ENCODE data around the gene IGFALS.

DNA sequence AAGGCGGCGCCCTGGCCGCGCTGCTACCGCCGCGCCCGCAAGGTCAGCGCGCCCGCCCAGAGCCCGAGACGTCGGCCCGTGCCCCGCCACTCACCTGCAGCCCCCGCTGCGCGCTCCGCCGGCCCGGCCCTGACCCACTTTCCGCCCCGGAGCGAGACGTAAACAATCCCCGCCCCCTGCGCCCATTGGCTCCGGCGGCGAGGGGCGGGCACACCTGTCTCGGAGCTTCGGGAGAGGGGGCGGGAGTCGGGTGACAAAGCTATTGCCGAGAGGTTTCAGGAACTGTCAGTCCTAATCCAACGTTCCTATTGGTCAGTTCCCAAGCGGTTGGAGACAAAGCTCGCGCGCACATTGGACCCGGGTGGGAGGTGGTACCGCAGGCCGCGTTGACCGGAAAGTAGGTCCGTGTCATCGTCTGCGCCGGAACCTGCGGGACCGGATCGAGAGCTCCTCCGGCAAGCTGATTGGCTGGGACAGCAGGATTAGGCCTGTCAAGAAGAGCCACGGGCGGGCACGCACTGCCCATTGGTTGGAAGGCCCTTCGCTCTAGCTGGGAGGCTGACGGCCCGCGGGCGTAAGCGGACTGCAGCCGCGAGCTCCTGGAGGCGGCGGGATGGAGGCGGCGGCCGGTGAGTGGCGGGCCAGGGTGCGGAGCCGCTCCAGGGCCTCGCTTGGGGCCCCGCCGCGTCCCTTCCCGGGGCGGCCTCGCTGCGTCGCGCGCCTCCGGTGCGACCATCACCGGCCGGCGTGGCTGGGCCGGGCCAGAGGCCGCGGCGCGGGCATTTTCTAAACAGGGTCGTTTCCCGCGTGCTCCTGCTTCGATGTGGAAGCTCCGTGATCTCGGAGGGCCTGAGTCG, 10.9 kb downstream of the IGFALS start, which contains the start of the genes NUBP2 and SPSB3:
- no peak for TF ChIP-seq EZH2 (IDR thresholded peaks at IDR 0.05; ENCODE audit: borderline replicate concordance, low read depth, low read length, severe bottlenecking)
- TF ChIP-seq, protein P1, sequence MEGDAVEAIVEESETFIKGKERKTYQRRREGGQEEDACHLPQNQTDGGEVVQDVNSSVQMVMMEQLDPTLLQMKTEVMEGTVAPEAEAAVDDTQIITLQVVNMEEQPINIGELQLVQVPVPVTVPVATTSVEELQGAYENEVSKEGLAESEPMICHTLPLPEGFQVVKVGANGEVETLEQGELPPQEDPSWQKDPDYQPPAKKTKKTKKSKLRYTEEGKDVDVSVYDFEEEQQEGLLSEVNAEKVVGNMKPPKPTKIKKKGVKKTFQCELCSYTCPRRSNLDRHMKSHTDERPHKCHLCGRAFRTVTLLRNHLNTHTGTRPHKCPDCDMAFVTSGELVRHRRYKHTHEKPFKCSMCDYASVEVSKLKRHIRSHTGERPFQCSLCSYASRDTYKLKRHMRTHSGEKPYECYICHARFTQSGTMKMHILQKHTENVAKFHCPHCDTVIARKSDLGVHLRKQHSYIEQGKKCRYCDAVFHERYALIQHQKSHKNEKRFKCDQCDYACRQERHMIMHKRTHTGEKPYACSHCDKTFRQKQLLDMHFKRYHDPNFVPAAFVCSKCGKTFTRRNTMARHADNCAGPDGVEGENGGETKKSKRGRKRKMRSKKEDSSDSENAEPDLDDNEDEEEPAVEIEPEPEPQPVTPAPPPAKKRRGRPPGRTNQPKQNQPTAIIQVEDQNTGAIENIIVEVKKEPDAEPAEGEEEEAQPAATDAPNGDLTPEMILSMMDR (IDR thresholded peaks at IDR 0.05; ENCODE audit: borderline replicate concordance, extremely low read depth, low read length, poor library complexity, severe bottlenecking): no peak
